ENCODE results near the gene CPT1B. TPM values are rescaled to one million over a fixed set of nuclear protein-coding genes. Genes with fewer than 3 reads are reported as not detected.
"Not testable (repeated sequence)": the region's sequence is repeated elsewhere in the genome, so short reads cannot be mapped to it uniquely, and the experiment has no call there.

Gene CPT1B
- polyA plus RNA-seq, 3 donors: 0.18 to 66.9 TPM; not detected in 1

- peak; percentile 76 for TF ChIP-seq CTCF (IDR thresholded peaks at IDR 0.05)
- no peaks in the 10 kb centered on the region for H3K36me3 ChIP-seq (replicated peaks in 1 of 2; ENCODE audit: control insufficient read depth in 1 of 2, insufficient read depth in 2 of 2, low read length in 2 of 2)
- peaks cover 66% of the 10 kb centered on the region for H3K4me1 Mint-ChIP-seq
Measured at GRCh38 chr22:50544078-50544745, 34.0 kb downstream of the CPT1B start.

GRCh38 chr22:50542416-50542927, 35.8 kb downstream of the CPT1B start:
- Histone ChIP-seq H3K36me3 (replicated peaks in 1 of 2; ENCODE audit: control insufficient read depth in 1 of 2, insufficient read depth in 2 of 2, low read length in 2 of 2) (no peaks in the 10 kb centered on the region), H3K4me3 (replicated peaks in 1 of 3; ENCODE audit: low read depth in 2 of 3, low read length in 3 of 3) (peak overlapping the region in 2 of 3 experiments; percentile 28 to 62), H3K27me3 (ENCODE audit: control insufficient read depth in 2 of 2, insufficient read depth in 2 of 2, low read length in 2 of 2) (no peaks in the 10 kb centered on the region), H3K79me2 (ENCODE audit: insufficient read depth, low read length) (peaks cover 9% of the 10 kb centered on the region), H3K9ac (ENCODE audit: insufficient read depth, low read length, poor library complexity, severe bottlenecking) (peak overlapping the region; percentile 92), H2AFZ (ENCODE audit: insufficient read depth, low read depth, low read length, poor library complexity, severe bottlenecking) (no peak overlapping the region), H3K4me1 (ENCODE audit: control insufficient read depth in 1 of 2, insufficient read depth in 2 of 2, low read length in 2 of 2) (peaks cover 87 to 96% of the 10 kb centered on the region in 2 donors), H4K20me1 (ENCODE audit: insufficient read depth, low read length) (no peaks in the 10 kb centered on the region), H3K9me3 (replicated peaks in 1 of 2; ENCODE audit: control insufficient read depth in 1 of 2, insufficient read depth in 1 of 2, low read length in 2 of 2) (no peaks in the 10 kb centered on the region), H3K4me2 (replicated peaks; ENCODE audit: extremely low read depth, low read length, poor library complexity, severe bottlenecking) (peak overlapping the region; percentile 52), H3K27ac (ENCODE audit: low read depth in 1 of 2, low read length in 2 of 2) (peak overlapping the region; percentile 99 to 100)
- Mint-ChIP-seq H3K4me3 (peak overlapping the region; percentile 80 to 82), H3K4me1 (peaks cover 74% of the 10 kb centered on the region), H3K36me3 (peaks cover 7 to 9% of the 10 kb centered on the region in 2 donors), H3K9me3 (peaks cover 0 to 2% (median 0%) of the 10 kb centered on the region in 7 donors), H3K27me3 (ENCODE audit: low read depth in 3 of 3) (peaks cover 0 to 10% (median 3%) of the 10 kb centered on the region in 3 donors), H3K27ac (peak overlapping the region; percentile 97 to 100 (median 99))
- DNase-seq: peak; percentile 96 to 98 (median 98)
- peak; percentile 23 for TF ChIP-seq CTCF (IDR thresholded peaks at IDR 0.05)
- WGBS (ENCODE audit: insufficient coverage): 4% methylated on average over 14 of the region's 19 CpGs
- intact Hi-C loops (cut with micrococcal nuclease): loop anchor here (1.0 kb wide), 2 partner anchors 12 to 13 kb away; partner anchors contain the start of gene TYMP (in 1 of the 2)

More at GRCh38 chr22:50544078-50544745, 34.0 kb downstream of the CPT1B start:
- Mint-ChIP-seq H3K27ac (peak overlapping the region; percentile 97 to 100 (median 99)), H3K4me3 (peak overlapping the region; percentile 72 to 79), H3K27me3 (ENCODE audit: low read depth in 3 of 3) (peaks cover 1 to 20% (median 3%) of the 10 kb centered on the region in 3 donors), H3K36me3 (peaks cover 2 to 5% of the 10 kb centered on the region in 2 donors), H3K9me3 (peaks cover 0 to 3% (median 0%) of the 10 kb centered on the region in 7 donors)
- Histone ChIP-seq H4K20me1 (ENCODE audit: insufficient read depth, low read length) (no peaks in the 10 kb centered on the region), H3K4me3 (replicated peaks in 1 of 3; ENCODE audit: low read depth in 2 of 3, low read length in 3 of 3) (peak overlapping the region; percentile 18 to 73 (median 34)), H3K27ac (ENCODE audit: low read depth in 1 of 2, low read length in 2 of 2) (peak overlapping the region; percentile 99 to 100), H2AFZ (ENCODE audit: insufficient read depth, low read depth, low read length, poor library complexity, severe bottlenecking) (peak overlapping the region; percentile 61), H3K4me2 (replicated peaks; ENCODE audit: extremely low read depth, low read length, poor library complexity, severe bottlenecking) (peak overlapping the region; percentile 81), H3K79me2 (ENCODE audit: insufficient read depth, low read length) (peaks cover 13% of the 10 kb centered on the region), H3K27me3 (ENCODE audit: control insufficient read depth in 2 of 2, insufficient read depth in 2 of 2, low read length in 2 of 2) (no peaks in the 10 kb centered on the region), H3K9ac (ENCODE audit: insufficient read depth, low read length, poor library complexity, severe bottlenecking) (peak overlapping the region; percentile 73), H3K4me1 (ENCODE audit: control insufficient read depth in 1 of 2, insufficient read depth in 2 of 2, low read length in 2 of 2) (peaks cover 78 to 96% of the 10 kb centered on the region in 2 donors), H3K9me3 (replicated peaks in 1 of 2; ENCODE audit: control insufficient read depth in 1 of 2, insufficient read depth in 1 of 2, low read length in 2 of 2) (no peaks in the 10 kb centered on the region)
- peak; percentile 86 to 89 (median 86) for DNase-seq
- 3% methylated on average over 46 of the region's 52 CpGs for WGBS (ENCODE audit: insufficient coverage)
- intact Hi-C loops (cut with micrococcal nuclease): loop anchor here (2.0 kb wide), 2 partner anchors 17 to 19 kb away; partner anchors contain the start of gene SYCE3 (in 1 of the 2)

- peak overlapping the region; percentile 26 to 62 (median 28) for H3K4me3 ChIP-seq (replicated peaks in 1 of 3; ENCODE audit: low read depth in 2 of 3, low read length in 3 of 3)
- intact Hi-C loops (cut with micrococcal nuclease): loop anchor here (1.0 kb wide), 2 partner anchors 11 to 12 kb away; partner anchors contain the start of gene TYMP (in 1 of the 2)
- Mint-ChIP-seq H3K4me3 (peak overlapping the region; percentile 80 to 82), H3K27ac (peak overlapping the region; percentile 97 to 100 (median 99)), H3K4me1 (peaks cover 80% of the 10 kb centered on the region)
- H3K9ac ChIP-seq (ENCODE audit: insufficient read depth, low read length, poor library complexity, severe bottlenecking): peak overlapping the region; percentile 92
- H3K27me3 ChIP-seq (ENCODE audit: control insufficient read depth in 2 of 2, insufficient read depth in 2 of 2, low read length in 2 of 2); H3K36me3 Mint-ChIP-seq; H3K27me3 Mint-ChIP-seq (ENCODE audit: low read depth in 3 of 3); H3K9me3 Mint-ChIP-seq; H3K36me3 ChIP-seq (replicated peaks in 1 of 2; ENCODE audit: control insufficient read depth in 1 of 2, insufficient read depth in 2 of 2, low read length in 2 of 2); H3K9me3 ChIP-seq (replicated peaks in 1 of 2; ENCODE audit: control insufficient read depth in 1 of 2, insufficient read depth in 1 of 2, low read length in 2 of 2); H4K20me1 ChIP-seq (ENCODE audit: insufficient read depth, low read length); H2AFZ ChIP-seq (ENCODE audit: insufficient read depth, low read depth, low read length, poor library complexity, severe bottlenecking): not testable (repeated sequence)
- peak; percentile 93 to 97 (median 96) for DNase-seq
- H3K4me2 ChIP-seq (replicated peaks; ENCODE audit: extremely low read depth, low read length, poor library complexity, severe bottlenecking): peak overlapping the region; percentile 52
- 40% methylated on average over 1 of the region's 5 CpGs for WGBS (ENCODE audit: insufficient coverage)
- peaks cover 95 to 96% of the 10 kb centered on the region in 2 donors for H3K4me1 ChIP-seq (ENCODE audit: control insufficient read depth in 1 of 2, insufficient read depth in 2 of 2, low read length in 2 of 2)
- peaks cover 16% of the 10 kb centered on the region for H3K79me2 ChIP-seq (ENCODE audit: insufficient read depth, low read length)
- H3K27ac ChIP-seq (ENCODE audit: low read depth in 1 of 2, low read length in 2 of 2): peak overlapping the region; percentile 99 to 100
Measured at GRCh38 chr22:50541667-50542026, 36.6 kb downstream of the CPT1B start.

All from CD14-positive monocyte (primary cell).